Transverse colon (tissue), 4 donors: ENCODE results near the gene NLGN1.

ENCODE experiments used
- CTCF ChIP-seq, 5 experiments: fragments of 200-600 bp in 3 of 5; fragments of 450-650 bp in 2 of 5; sonication (generic) in 3 of 5; IDR thresholded peaks; 1 replicate in 2 of 5; 2 replicates in 3 of 5; pipeline ENCODE4 v1.5.1; 2016 to 2017; ENCODE audit warnings: antibody characterized with exemption in 5 of 5, inconsistent platforms in 3 of 5, mild to moderate bottlenecking in 2 of 5, moderate library complexity in 1 of 5
- EP300 ChIP-seq: sonication (generic); formaldehyde crosslinking; IDR thresholded peaks from one replicate; pipeline ENCODE4 v1.6.1; 2017; ENCODE audit warnings: antibody characterized with exemption, low read depth
- POLR2A ChIP-seq: fragments of 450-650 bp; IDR thresholded peaks from one replicate; pipeline ENCODE4 v1.6.1; 2016; ENCODE audit warnings: antibody characterized with exemption, mild to moderate bottlenecking, moderate library complexity
- POLR2AphosphoS5 ChIP-seq, 3 donors: sonication (generic); formaldehyde crosslinking; IDR thresholded peaks; one replicate each; pipeline ENCODE4 v1.6.1; 2016; ENCODE audit warnings: antibody characterized with exemption in 3 of 3

GRCh38 chr3:174122411-174122810 lies 724.9 kb downstream of the NLGN1 start:
- TF ChIP-seq CTCF (IDR thresholded peaks at IDR 0.05) (no peak), POLR2A (no peak), POLR2AphosphoS5 (IDR thresholded peaks at IDR 0.05) (no peak), EP300 (no peak)
